ENCODE results near the gene ADAMTSL3. TPM values are rescaled to one million over a fixed set of nuclear protein-coding genes. Genes with fewer than 3 reads are reported as not detected.

The ADAMTSL3 gene, protein sequence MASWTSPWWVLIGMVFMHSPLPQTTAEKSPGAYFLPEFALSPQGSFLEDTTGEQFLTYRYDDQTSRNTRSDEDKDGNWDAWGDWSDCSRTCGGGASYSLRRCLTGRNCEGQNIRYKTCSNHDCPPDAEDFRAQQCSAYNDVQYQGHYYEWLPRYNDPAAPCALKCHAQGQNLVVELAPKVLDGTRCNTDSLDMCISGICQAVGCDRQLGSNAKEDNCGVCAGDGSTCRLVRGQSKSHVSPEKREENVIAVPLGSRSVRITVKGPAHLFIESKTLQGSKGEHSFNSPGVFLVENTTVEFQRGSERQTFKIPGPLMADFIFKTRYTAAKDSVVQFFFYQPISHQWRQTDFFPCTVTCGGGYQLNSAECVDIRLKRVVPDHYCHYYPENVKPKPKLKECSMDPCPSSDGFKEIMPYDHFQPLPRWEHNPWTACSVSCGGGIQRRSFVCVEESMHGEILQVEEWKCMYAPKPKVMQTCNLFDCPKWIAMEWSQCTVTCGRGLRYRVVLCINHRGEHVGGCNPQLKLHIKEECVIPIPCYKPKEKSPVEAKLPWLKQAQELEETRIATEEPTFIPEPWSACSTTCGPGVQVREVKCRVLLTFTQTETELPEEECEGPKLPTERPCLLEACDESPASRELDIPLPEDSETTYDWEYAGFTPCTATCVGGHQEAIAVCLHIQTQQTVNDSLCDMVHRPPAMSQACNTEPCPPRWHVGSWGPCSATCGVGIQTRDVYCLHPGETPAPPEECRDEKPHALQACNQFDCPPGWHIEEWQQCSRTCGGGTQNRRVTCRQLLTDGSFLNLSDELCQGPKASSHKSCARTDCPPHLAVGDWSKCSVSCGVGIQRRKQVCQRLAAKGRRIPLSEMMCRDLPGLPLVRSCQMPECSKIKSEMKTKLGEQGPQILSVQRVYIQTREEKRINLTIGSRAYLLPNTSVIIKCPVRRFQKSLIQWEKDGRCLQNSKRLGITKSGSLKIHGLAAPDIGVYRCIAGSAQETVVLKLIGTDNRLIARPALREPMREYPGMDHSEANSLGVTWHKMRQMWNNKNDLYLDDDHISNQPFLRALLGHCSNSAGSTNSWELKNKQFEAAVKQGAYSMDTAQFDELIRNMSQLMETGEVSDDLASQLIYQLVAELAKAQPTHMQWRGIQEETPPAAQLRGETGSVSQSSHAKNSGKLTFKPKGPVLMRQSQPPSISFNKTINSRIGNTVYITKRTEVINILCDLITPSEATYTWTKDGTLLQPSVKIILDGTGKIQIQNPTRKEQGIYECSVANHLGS (N-terminal part only)
- polyA plus RNA-seq (0.28 and 0.51 TPM in 2 replicates), polyA minus RNA-seq (1.5 and 1.7 TPM in 2 replicates)

- Histone ChIP-seq H3K27ac (ENCODE audit: low read length) (no peak within 1 kb of the TSS), H3K4me3 (ENCODE audit: low read length) (peak within 1 kb of the TSS; percentile 66), H4K20me1 (ENCODE audit: insufficient read depth) (no peaks in the 10 kb centered on the region), H3K9me3 (ENCODE audit: low read length) (peaks cover 9% of the 10 kb centered on the region), H3K9ac (ENCODE audit: low read length) (no peak within 1 kb of the TSS), H3K27me3 (ENCODE audit: insufficient read depth, low read depth, low read length) (peaks cover 53% of the 10 kb centered on the region), H3K79me2 (replicated peaks; ENCODE audit: insufficient read depth, low read length) (no peaks in the 10 kb centered on the region), H3K36me3 (ENCODE audit: insufficient read depth, low read length) (no peaks in the 10 kb centered on the region), H2AFZ (ENCODE audit: low read depth, low read length) (no peak within 1 kb of the TSS), H3F3A (ENCODE audit: insufficient read depth, low read length, poor library complexity, severe bottlenecking) (no peaks in the 10 kb centered on the region), H3K4me2 (ENCODE audit: low read length) (no peak within 1 kb of the TSS), H3K9me2 (ENCODE audit: insufficient read depth, low read length) (no peaks in the 10 kb centered on the region)
- TF ChIP-seq TAF1 (IDR thresholded peaks at IDR 0.05; ENCODE audit: low read depth) (no peak), SMC3 (conservative IDR thresholded peaks at IDR 0.05; ENCODE audit: poor library complexity) (peak; percentile 29), EP300 (conservative IDR thresholded peaks at IDR 0.05; ENCODE audit: poor library complexity, severe bottlenecking) (no peak), RAD21 (conservative IDR thresholded peaks at IDR 0.05) (peak; percentile 50), EZH2 (IDR thresholded peaks at IDR 0.05; ENCODE audit: borderline replicate concordance, insufficient read depth, low read length, poor library complexity, severe bottlenecking) (no peak), POLR2AphosphoS5 (IDR thresholded peaks at IDR 0.05) (no peak), MXI1 (conservative IDR thresholded peaks at IDR 0.05; ENCODE audit: poor library complexity, severe bottlenecking) (no peak)
- TF ChIP-seq, protein P1, sequence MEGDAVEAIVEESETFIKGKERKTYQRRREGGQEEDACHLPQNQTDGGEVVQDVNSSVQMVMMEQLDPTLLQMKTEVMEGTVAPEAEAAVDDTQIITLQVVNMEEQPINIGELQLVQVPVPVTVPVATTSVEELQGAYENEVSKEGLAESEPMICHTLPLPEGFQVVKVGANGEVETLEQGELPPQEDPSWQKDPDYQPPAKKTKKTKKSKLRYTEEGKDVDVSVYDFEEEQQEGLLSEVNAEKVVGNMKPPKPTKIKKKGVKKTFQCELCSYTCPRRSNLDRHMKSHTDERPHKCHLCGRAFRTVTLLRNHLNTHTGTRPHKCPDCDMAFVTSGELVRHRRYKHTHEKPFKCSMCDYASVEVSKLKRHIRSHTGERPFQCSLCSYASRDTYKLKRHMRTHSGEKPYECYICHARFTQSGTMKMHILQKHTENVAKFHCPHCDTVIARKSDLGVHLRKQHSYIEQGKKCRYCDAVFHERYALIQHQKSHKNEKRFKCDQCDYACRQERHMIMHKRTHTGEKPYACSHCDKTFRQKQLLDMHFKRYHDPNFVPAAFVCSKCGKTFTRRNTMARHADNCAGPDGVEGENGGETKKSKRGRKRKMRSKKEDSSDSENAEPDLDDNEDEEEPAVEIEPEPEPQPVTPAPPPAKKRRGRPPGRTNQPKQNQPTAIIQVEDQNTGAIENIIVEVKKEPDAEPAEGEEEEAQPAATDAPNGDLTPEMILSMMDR (IDR thresholded peaks at IDR 0.05; ENCODE audit: poor library complexity, severe bottlenecking), result peak; percentile 50
- TF ChIP-seq, protein P2, sequence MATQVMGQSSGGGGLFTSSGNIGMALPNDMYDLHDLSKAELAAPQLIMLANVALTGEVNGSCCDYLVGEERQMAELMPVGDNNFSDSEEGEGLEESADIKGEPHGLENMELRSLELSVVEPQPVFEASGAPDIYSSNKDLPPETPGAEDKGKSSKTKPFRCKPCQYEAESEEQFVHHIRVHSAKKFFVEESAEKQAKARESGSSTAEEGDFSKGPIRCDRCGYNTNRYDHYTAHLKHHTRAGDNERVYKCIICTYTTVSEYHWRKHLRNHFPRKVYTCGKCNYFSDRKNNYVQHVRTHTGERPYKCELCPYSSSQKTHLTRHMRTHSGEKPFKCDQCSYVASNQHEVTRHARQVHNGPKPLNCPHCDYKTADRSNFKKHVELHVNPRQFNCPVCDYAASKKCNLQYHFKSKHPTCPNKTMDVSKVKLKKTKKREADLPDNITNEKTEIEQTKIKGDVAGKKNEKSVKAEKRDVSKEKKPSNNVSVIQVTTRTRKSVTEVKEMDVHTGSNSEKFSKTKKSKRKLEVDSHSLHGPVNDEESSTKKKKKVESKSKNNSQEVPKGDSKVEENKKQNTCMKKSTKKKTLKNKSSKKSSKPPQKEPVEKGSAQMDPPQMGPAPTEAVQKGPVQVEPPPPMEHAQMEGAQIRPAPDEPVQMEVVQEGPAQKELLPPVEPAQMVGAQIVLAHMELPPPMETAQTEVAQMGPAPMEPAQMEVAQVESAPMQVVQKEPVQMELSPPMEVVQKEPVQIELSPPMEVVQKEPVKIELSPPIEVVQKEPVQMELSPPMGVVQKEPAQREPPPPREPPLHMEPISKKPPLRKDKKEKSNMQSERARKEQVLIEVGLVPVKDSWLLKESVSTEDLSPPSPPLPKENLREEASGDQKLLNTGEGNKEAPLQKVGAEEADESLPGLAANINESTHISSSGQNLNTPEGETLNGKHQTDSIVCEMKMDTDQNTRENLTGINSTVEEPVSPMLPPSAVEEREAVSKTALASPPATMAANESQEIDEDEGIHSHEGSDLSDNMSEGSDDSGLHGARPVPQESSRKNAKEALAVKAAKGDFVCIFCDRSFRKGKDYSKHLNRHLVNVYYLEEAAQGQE (IDR thresholded peaks at IDR 0.05; ENCODE audit: borderline replicate concordance), result no peak
Measured at GRCh38 chr15:83653639-83654378, at the start of gene ADAMTSL3. Gene ADAMTSL3 (plus strand): TSS chr15:83654123. CDS start chr15:83655762, 1,639 bp downstream.

Data from neural cell (in vitro differentiated cells).